OCI-LY1 (cell line): ENCODE data around the gene TMPRSS11E.

ENCODE experiments used
- CTCF ChIP-seq: fragments of 200-600 bp; sonication (generic), shearing (Covaris generic); IDR thresholded peaks from 2 replicates; pipeline ENCODE4 v1.5.1; 2017; ENCODE audit warnings: mild to moderate bottlenecking, antibody characterized with exemption, low read length, moderate library complexity, mixed read lengths
- EZH2 ChIP-seq: fragments of 200-600 bp; sonication (generic), shearing (Covaris generic); IDR thresholded peaks from 2 replicates; pipeline ENCODE4 v1.8.0; 2017; ENCODE audit warnings: borderline replicate concordance, mixed run types, mild to moderate bottlenecking, antibody characterized with exemption, low read length, moderate library complexity, mixed read lengths

- TF ChIP-seq CTCF (no peak), EZH2 (no peak)
These were observed 19.5 kb downstream of the TMPRSS11E start for GRCh38 chr4:68466751-68467150.
